ENCODE results near the gene KLF6. TPM values are rescaled to one million over a fixed set of nuclear protein-coding genes. Genes with fewer than 3 reads are reported as not detected.

KLF6 gene
- 3.9 and 5.9 TPM in 2 replicates for total RNA-seq (2014; rRNA removed; shearing (Covaris generic); ENCODE audit: low replicate concordance)

GRCh38 chr10:3784510-3785250 is at the start of gene KLF6:
Gene KLF6, minus strand, starts transcription at chr10:3785209. Its CDS starts 195 bp downstream, at chr10:3785014.
- H3K4me1 ChIP-seq (ENCODE audit: low read length): peaks cover 23% of the 10 kb centered on the region
- H3K36me3 ChIP-seq (ENCODE audit: insufficient read depth, low read length): no peaks in the 10 kb centered on the region; the same call in 1 of the 2 replicates
- H3K9ac ChIP-seq (ENCODE audit: low read length): peak within 1 kb of the TSS; percentile 93
- H3K27me3 ChIP-seq (ENCODE audit: low read length): no peaks in the 10 kb centered on the region
- no peaks in the 10 kb centered on the region for H3K9me3 ChIP-seq (ENCODE audit: low read length)
- H3K9me2 ChIP-seq (replicated peaks; ENCODE audit: insufficient read depth, low read length): no peaks in the 10 kb centered on the region
- peak within 1 kb of the TSS; percentile 72; the same call in 1 of the 2 replicates for H2AFZ ChIP-seq (ENCODE audit: low read length)
- H3K4me3 ChIP-seq (ENCODE audit: low read length): peak within 1 kb of the TSS; percentile 92
- peak within 1 kb of the TSS; percentile 84 for H3K27ac ChIP-seq (ENCODE audit: low read length)
- peak within 1 kb of the TSS; percentile 81 for H3K4me2 ChIP-seq (ENCODE audit: low read depth, low read length, poor library complexity, severe bottlenecking)
- peak; percentile 69 for DNase-seq
- 0 out of 2 replicates have a peak, but pooled peaks cover 5% of the 10 kb centered on the region for H4K20me1 ChIP-seq (ENCODE audit: insufficient read depth, low read depth, low read length)
- peaks cover 25% of the 10 kb centered on the region; the same call in 1 of the 2 replicates for H3K79me2 ChIP-seq (ENCODE audit: low read length)

- Histone ChIP-seq H3K9ac (ENCODE audit: low read length) (no peak overlapping the region), H2AFZ (ENCODE audit: low read length) (no peak overlapping the region), H3K9me3 (ENCODE audit: low read length) (no peaks in the 10 kb centered on the region), H4K20me1 (ENCODE audit: insufficient read depth, low read depth, low read length) (no peaks in the 10 kb centered on the region), H3K9me2 (replicated peaks; ENCODE audit: insufficient read depth, low read length) (no peaks in the 10 kb centered on the region), H3K27ac (ENCODE audit: low read length) (no peak overlapping the region), H3K4me3 (ENCODE audit: low read length) (no peak overlapping the region), H3K36me3 (ENCODE audit: insufficient read depth, low read length) (no peaks in the 10 kb centered on the region), H3K27me3 (ENCODE audit: low read length) (no peaks in the 10 kb centered on the region), H3K79me2 (ENCODE audit: low read length) (no peaks in the 10 kb centered on the region), H3K4me1 (ENCODE audit: low read length) (no peaks in the 10 kb centered on the region), H3K4me2 (ENCODE audit: low read depth, low read length, poor library complexity, severe bottlenecking) (no peak overlapping the region)
- DNase-seq: no peak
These were observed 49.4 kb upstream of the KLF6 start for GRCh38 chr10:3834404-3834803.

GRCh38 chr10:3833046-3833445 is 48.0 kb upstream of the KLF6 start:
- no peaks in the 10 kb centered on the region for H3K36me3 ChIP-seq (ENCODE audit: insufficient read depth, low read length)
- H2AFZ ChIP-seq (ENCODE audit: low read length): no peak overlapping the region
- H3K9me3 ChIP-seq (ENCODE audit: low read length): no peaks in the 10 kb centered on the region
- no peaks in the 10 kb centered on the region for H4K20me1 ChIP-seq (ENCODE audit: insufficient read depth, low read depth, low read length)
- H3K27me3 ChIP-seq (ENCODE audit: low read length): no peaks in the 10 kb centered on the region
- H3K4me3 ChIP-seq (ENCODE audit: low read length): no peak overlapping the region
- no peaks in the 10 kb centered on the region for H3K79me2 ChIP-seq (ENCODE audit: low read length)
- H3K9me2 ChIP-seq (replicated peaks; ENCODE audit: insufficient read depth, low read length): no peaks in the 10 kb centered on the region
- no peak overlapping the region for H3K9ac ChIP-seq (ENCODE audit: low read length)
- peaks cover 10% of the 10 kb centered on the region for H3K4me1 ChIP-seq (ENCODE audit: low read length)
- H3K27ac ChIP-seq (ENCODE audit: low read length): no peak overlapping the region
- DNase-seq: no peak
- H3K4me2 ChIP-seq (ENCODE audit: low read depth, low read length, poor library complexity, severe bottlenecking): no peak overlapping the region

GRCh38 chr10:3832022-3832786 is 47.2 kb upstream of the KLF6 start:
- H3K27ac ChIP-seq (ENCODE audit: low read length): no peak overlapping the region

GRCh38 chr10:3831608-3832007 is 46.6 kb upstream of the KLF6 start:
- Histone ChIP-seq H3K9ac (ENCODE audit: low read length) (no peak overlapping the region), H3K36me3 (ENCODE audit: insufficient read depth, low read length) (no peaks in the 10 kb centered on the region), H2AFZ (ENCODE audit: low read length) (no peak overlapping the region), H3K4me1 (ENCODE audit: low read length) (peaks cover 10% of the 10 kb centered on the region), H3K27me3 (ENCODE audit: low read length) (no peaks in the 10 kb centered on the region), H3K27ac (ENCODE audit: low read length) (no peak overlapping the region), H3K4me3 (ENCODE audit: low read length) (no peak overlapping the region), H3K9me3 (ENCODE audit: low read length) (no peaks in the 10 kb centered on the region), H4K20me1 (ENCODE audit: insufficient read depth, low read depth, low read length) (no peaks in the 10 kb centered on the region), H3K4me2 (ENCODE audit: low read depth, low read length, poor library complexity, severe bottlenecking) (no peak overlapping the region), H3K79me2 (ENCODE audit: low read length) (no peaks in the 10 kb centered on the region), H3K9me2 (replicated peaks; ENCODE audit: insufficient read depth, low read length) (no peaks in the 10 kb centered on the region)
- DNase-seq: no peak

More at GRCh38 chr10:3832022-3832786, 47.2 kb upstream of the KLF6 start:
- Histone ChIP-seq H3K9me3 (ENCODE audit: low read length) (no peaks in the 10 kb centered on the region), H3K79me2 (ENCODE audit: low read length) (no peaks in the 10 kb centered on the region), H3K4me2 (ENCODE audit: low read depth, low read length, poor library complexity, severe bottlenecking) (no peak overlapping the region), H3K4me1 (ENCODE audit: low read length) (peaks cover 10% of the 10 kb centered on the region), H3K9ac (ENCODE audit: low read length) (no peak overlapping the region), H3K36me3 (ENCODE audit: insufficient read depth, low read length) (no peaks in the 10 kb centered on the region), H3K4me3 (ENCODE audit: low read length) (no peak overlapping the region), H2AFZ (ENCODE audit: low read length) (no peak overlapping the region), H3K9me2 (replicated peaks; ENCODE audit: insufficient read depth, low read length) (no peaks in the 10 kb centered on the region), H3K27me3 (ENCODE audit: low read length) (no peaks in the 10 kb centered on the region), H4K20me1 (ENCODE audit: insufficient read depth, low read depth, low read length) (no peaks in the 10 kb centered on the region)
- DNase-seq: no peak

GRCh38 chr10:3830946-3831345 is 45.9 kb upstream of the KLF6 start:
- no peaks in the 10 kb centered on the region for H3K36me3 ChIP-seq (ENCODE audit: insufficient read depth, low read length)
- no peak overlapping the region for H3K4me3 ChIP-seq (ENCODE audit: low read length)
- H2AFZ ChIP-seq (ENCODE audit: low read length): no peak overlapping the region
- no peak for DNase-seq
- no peaks in the 10 kb centered on the region for H3K9me2 ChIP-seq (replicated peaks; ENCODE audit: insufficient read depth, low read length)
- H3K27me3 ChIP-seq (ENCODE audit: low read length): no peaks in the 10 kb centered on the region
- no peak overlapping the region for H3K9ac ChIP-seq (ENCODE audit: low read length)
- no peaks in the 10 kb centered on the region for H4K20me1 ChIP-seq (ENCODE audit: insufficient read depth, low read depth, low read length)
- H3K79me2 ChIP-seq (ENCODE audit: low read length): no peaks in the 10 kb centered on the region
- H3K4me1 ChIP-seq (ENCODE audit: low read length): peaks cover 10% of the 10 kb centered on the region
- H3K4me2 ChIP-seq (ENCODE audit: low read depth, low read length, poor library complexity, severe bottlenecking): no peak overlapping the region
- H3K9me3 ChIP-seq (ENCODE audit: low read length): no peaks in the 10 kb centered on the region
- no peak overlapping the region for H3K27ac ChIP-seq (ENCODE audit: low read length)

- Histone ChIP-seq H3K9ac (ENCODE audit: low read length) (no peak overlapping the region), H3K27ac (ENCODE audit: low read length) (no peak overlapping the region), H3K9me2 (replicated peaks; ENCODE audit: insufficient read depth, low read length) (no peaks in the 10 kb centered on the region), H2AFZ (ENCODE audit: low read length) (peak overlapping the region; percentile 85), H3K4me3 (ENCODE audit: low read length) (peak overlapping the region; percentile 54), H3K4me2 (ENCODE audit: low read depth, low read length, poor library complexity, severe bottlenecking) (peak overlapping the region; percentile 61), H4K20me1 (ENCODE audit: insufficient read depth, low read depth, low read length) (no peaks in the 10 kb centered on the region), H3K36me3 (ENCODE audit: insufficient read depth, low read length) (no peaks in the 10 kb centered on the region), H3K9me3 (ENCODE audit: low read length) (no peaks in the 10 kb centered on the region), H3K27me3 (ENCODE audit: low read length) (no peaks in the 10 kb centered on the region), H3K4me1 (ENCODE audit: low read length) (peaks cover 10% of the 10 kb centered on the region), H3K79me2 (ENCODE audit: low read length) (no peaks in the 10 kb centered on the region)
- no peak for DNase-seq
These were observed 44.4 kb upstream of the KLF6 start for GRCh38 chr10:3829156-3830050.

Measured in Karpas-422 (cell line).